ENCODE data around the gene NEURL4. TPM values are rescaled to one million over a fixed set of nuclear protein-coding genes. Genes with fewer than 3 reads are reported as not detected.
A peak's percentile ranks its signal among the peaks of the same experiment; 100 is the strongest.

Gene NEURL4
- total and polyA plus RNA-seq, 2 donors (not counting 1 experiment from before 2014, with no cell fraction given), result 54.6 to 85.2 TPM

DNA sequence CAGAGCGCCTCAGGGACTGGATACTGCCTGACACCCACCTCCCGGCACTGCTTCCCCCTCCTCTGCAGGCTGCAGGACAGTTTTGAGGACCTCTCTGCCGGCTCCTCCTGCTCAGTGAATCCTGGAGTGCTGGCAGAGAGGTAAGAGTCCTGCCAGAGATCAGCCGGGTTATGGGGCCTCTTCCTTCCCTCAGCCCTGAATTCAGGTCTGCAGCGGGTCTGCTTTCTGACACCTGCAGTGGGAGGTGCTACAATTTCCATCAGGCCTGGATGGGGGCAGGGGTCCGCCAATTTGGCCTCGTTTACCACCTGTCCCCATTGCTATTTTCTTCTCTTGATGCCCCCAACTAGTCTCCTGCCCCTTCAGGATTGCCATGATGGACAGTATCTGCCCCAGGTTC is 3.0 kb upstream of the NEURL4 start:
- H3K27ac Mint-ChIP-seq, result peak overlapping the region; percentile 89
- Histone ChIP-seq H3K4me1 (ENCODE audit: control insufficient read depth in 2 of 2, insufficient read depth in 2 of 2, low read length in 2 of 2) (peaks cover 33 to 62% of the 10 kb centered on the region in 2 donors), H3K79me2 (ENCODE audit: control insufficient read depth, insufficient read depth, low read length) (peaks cover 50% of the 10 kb centered on the region), H3K4me2 (replicated peaks; ENCODE audit: low read depth, low read length, poor library complexity, severe bottlenecking) (peak overlapping the region; percentile 44), H3K9me3 (ENCODE audit: control extremely low read depth in 1 of 3, control insufficient read depth in 2 of 3, insufficient read depth in 1 of 3, low read length in 2 of 3) (no peaks in the 10 kb centered on the region), H3K36me3 (replicated peaks in 1 of 2; ENCODE audit: control extremely low read depth in 1 of 2, control insufficient read depth in 1 of 2, extremely low read depth in 1 of 2, insufficient read depth in 2 of 2, low read length in 1 of 2) (no peaks in the 10 kb centered on the region), H3K9ac (ENCODE audit: low read length) (no peak overlapping the region), H4K20me1 (ENCODE audit: control insufficient read depth, insufficient read depth, low read length, poor library complexity, severe bottlenecking) (peaks cover 5% of the 10 kb centered on the region), H3K27me3 (replicated peaks in 1 of 4; ENCODE audit: control extremely low read depth in 1 of 4, control insufficient read depth in 3 of 4, insufficient read depth in 4 of 4, low read length in 3 of 4) (no peaks in the 10 kb centered on the region), H3K4me3 (ENCODE audit: control extremely low read depth in 1 of 5, extremely low read depth in 1 of 5, insufficient read depth in 1 of 5, low read depth in 2 of 5, low read length in 4 of 5) (no peak overlapping the region), H2AFZ (ENCODE audit: insufficient read depth, low read depth, low read length, poor library complexity, severe bottlenecking) (no peak overlapping the region), H3K27ac (ENCODE audit: low read length in 2 of 2) (peak overlapping the region; percentile 37 to 55)
- intact Hi-C loops (cut with micrococcal nuclease), result no loop called here
- ATAC-seq (ENCODE audit: low read depth) (no peak), DNase-seq (no peak)
- H3K9me3 Mint-ChIP-seq (ENCODE audit: insufficient read depth), result no peaks in the 10 kb centered on the region
- H3K27me3 Mint-ChIP-seq, result no peaks in the 10 kb centered on the region
- 13% methylated on average over 5 of the region's 7 CpGs for WGBS (ENCODE audit: insufficient coverage)
- CTCF ChIA-PET, result interaction anchor here (1.1 to 6.2 kb wide), 2 partner anchors 12 to 13 kb away, joined by 3 to 53 read pairs; no protein-coding TSS in a partner anchor
- H3K4me1 Mint-ChIP-seq, result peaks cover 57% of the 10 kb centered on the region
- peak overlapping the region; percentile 70 for H3K4me3 Mint-ChIP-seq
- POLR2A ChIA-PET, result interaction anchor here (0.9 kb wide), 1 partner anchor 19 kb away, joined by 4 read pairs; no protein-coding TSS in a partner anchor
- TF ChIP-seq, protein P1, sequence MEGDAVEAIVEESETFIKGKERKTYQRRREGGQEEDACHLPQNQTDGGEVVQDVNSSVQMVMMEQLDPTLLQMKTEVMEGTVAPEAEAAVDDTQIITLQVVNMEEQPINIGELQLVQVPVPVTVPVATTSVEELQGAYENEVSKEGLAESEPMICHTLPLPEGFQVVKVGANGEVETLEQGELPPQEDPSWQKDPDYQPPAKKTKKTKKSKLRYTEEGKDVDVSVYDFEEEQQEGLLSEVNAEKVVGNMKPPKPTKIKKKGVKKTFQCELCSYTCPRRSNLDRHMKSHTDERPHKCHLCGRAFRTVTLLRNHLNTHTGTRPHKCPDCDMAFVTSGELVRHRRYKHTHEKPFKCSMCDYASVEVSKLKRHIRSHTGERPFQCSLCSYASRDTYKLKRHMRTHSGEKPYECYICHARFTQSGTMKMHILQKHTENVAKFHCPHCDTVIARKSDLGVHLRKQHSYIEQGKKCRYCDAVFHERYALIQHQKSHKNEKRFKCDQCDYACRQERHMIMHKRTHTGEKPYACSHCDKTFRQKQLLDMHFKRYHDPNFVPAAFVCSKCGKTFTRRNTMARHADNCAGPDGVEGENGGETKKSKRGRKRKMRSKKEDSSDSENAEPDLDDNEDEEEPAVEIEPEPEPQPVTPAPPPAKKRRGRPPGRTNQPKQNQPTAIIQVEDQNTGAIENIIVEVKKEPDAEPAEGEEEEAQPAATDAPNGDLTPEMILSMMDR (IDR thresholded peaks at IDR 0.05), result no peak

DNA sequence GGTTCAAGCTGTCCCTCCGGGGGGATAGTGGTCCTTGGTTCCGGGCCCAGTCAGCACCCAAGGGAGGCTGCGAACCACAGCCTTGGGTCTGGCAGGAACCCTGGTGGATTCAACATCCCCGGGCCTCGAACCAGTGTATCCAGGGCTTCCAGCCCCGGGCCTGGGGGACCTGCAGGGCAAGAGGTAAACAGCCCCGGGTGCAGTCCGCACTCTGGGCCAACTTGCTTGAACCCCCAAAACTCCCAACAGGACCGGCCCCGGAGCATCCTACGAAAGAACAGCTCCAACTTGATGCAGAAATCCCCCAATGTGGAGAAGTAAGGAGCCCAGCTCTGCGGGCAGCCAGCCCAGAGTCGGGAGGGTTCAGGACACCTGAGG is 1.5 kb upstream of the NEURL4 start:
- Histone ChIP-seq H3K9ac (ENCODE audit: low read length) (peak overlapping the region; percentile 86), H4K20me1 (ENCODE audit: control insufficient read depth, insufficient read depth, low read length, poor library complexity, severe bottlenecking) (no peaks in the 10 kb centered on the region), H2AFZ (ENCODE audit: insufficient read depth, low read depth, low read length, poor library complexity, severe bottlenecking) (peak overlapping the region; percentile 94), H3K27me3 (replicated peaks in 1 of 4; ENCODE audit: control extremely low read depth in 1 of 4, control insufficient read depth in 3 of 4, insufficient read depth in 4 of 4, low read length in 3 of 4) (no peaks in the 10 kb centered on the region), H3K4me1 (ENCODE audit: control insufficient read depth in 2 of 2, insufficient read depth in 2 of 2, low read length in 2 of 2) (peaks cover 27 to 54% of the 10 kb centered on the region in 2 donors), H3K79me2 (ENCODE audit: control insufficient read depth, insufficient read depth, low read length) (peaks cover 35% of the 10 kb centered on the region), H3K4me3 (ENCODE audit: control extremely low read depth in 1 of 5, extremely low read depth in 1 of 5, insufficient read depth in 1 of 5, low read depth in 2 of 5, low read length in 4 of 5) (peak overlapping the region in 4 of 5 experiments; percentile 65 to 86 (median 81)), H3K36me3 (replicated peaks in 1 of 2; ENCODE audit: control extremely low read depth in 1 of 2, control insufficient read depth in 1 of 2, extremely low read depth in 1 of 2, insufficient read depth in 2 of 2, low read length in 1 of 2) (peaks cover 0 to 6% of the 10 kb centered on the region in 2 experiments), H3K9me3 (ENCODE audit: control extremely low read depth in 1 of 3, control insufficient read depth in 2 of 3, insufficient read depth in 1 of 3, low read length in 2 of 3) (no peaks in the 10 kb centered on the region), H3K4me2 (replicated peaks; ENCODE audit: low read depth, low read length, poor library complexity, severe bottlenecking) (peak overlapping the region; percentile 88), H3K27ac (ENCODE audit: low read length in 2 of 2) (peak overlapping the region; percentile 86 to 93)
- ATAC-seq (ENCODE audit: low read depth) (no peak), DNase-seq (no peak)
- H3K9me3 Mint-ChIP-seq (ENCODE audit: insufficient read depth), result no peaks in the 10 kb centered on the region
- ChIA-PET CTCF (interaction anchor here (1.2 to 2.7 kb wide), 6 partner anchors 8 to 285 kb away, joined by 3 to 16 read pairs (median 6); partner anchors contain the start of gene TMEM95), POLR2A (interaction anchor here (0.5 to 2.4 kb wide), 5 partner anchors 11 to 89 kb away, joined by 5 to 18 read pairs (median 12); partner anchors contain the start of gene GABARAP)
- peaks cover 48% of the 10 kb centered on the region for H3K4me1 Mint-ChIP-seq
- H3K27ac Mint-ChIP-seq, result peak overlapping the region; percentile 98
- H3K4me3 Mint-ChIP-seq, result peak overlapping the region; percentile 96
- no peaks in the 10 kb centered on the region for H3K27me3 Mint-ChIP-seq
- TF ChIP-seq EZH2 (IDR thresholded peaks at IDR 0.05; ENCODE audit: borderline replicate concordance, insufficient read depth, low read depth, low read length, poor library complexity, severe bottlenecking), result no peak
- TF ChIP-seq, protein P1 (IDR thresholded peaks at IDR 0.05), result no peak
- WGBS (ENCODE audit: insufficient coverage), result 54% methylated on average over 12 of the region's 13 CpGs
- intact Hi-C loops (cut with micrococcal nuclease), result no loop called here

All from B cell (primary cell).